Neural cell (in vitro differentiated cells): Measurements from ENCODE around the gene KLF13. TPM values are rescaled to one million over a fixed set of nuclear protein-coding genes. Genes with fewer than 3 reads are reported as not detected.

ENCODE experiments used
- H2AFZ ChIP-seq: fragments of 200-600, 300-800 bp; sonication (generic), shearing (Covaris generic); 2 replicates; pipeline ENCODE4 v1.6.0; 2014; ENCODE audit warnings: low read depth, mild to moderate bottlenecking, antibody characterized with exemption, low read length, moderate library complexity
- H3F3A ChIP-seq: fragments of 200-600 bp; shearing (Covaris generic); 2 replicates; pipeline ENCODE4 v1.6.1; 2016; ENCODE audit warnings: mild to moderate bottlenecking, moderate library complexity, mixed read lengths, antibody characterized with exemption, low read length; ENCODE audit not compliant: insufficient read depth, poor library complexity, severe bottlenecking
- H3K27ac ChIP-seq: fragments of 200-600, 300-800 bp; sonication (generic), shearing (Covaris generic); 2 replicates; pipeline ENCODE4 v1.5.1; 2014; ENCODE audit warnings: mild to moderate bottlenecking, low read length, moderate library complexity
- H3K27me3 ChIP-seq: fragments of 300-800, 200-600 bp; sonication (generic), shearing (Covaris generic); 2 replicates; pipeline ENCODE4 v1.6.0; 2014; ENCODE audit warnings: mild to moderate bottlenecking, low read depth, low read length, moderate library complexity; ENCODE audit not compliant: insufficient read depth
- H3K36me3 ChIP-seq: fragments of 300-800, 200-600 bp; sonication (generic), shearing (Covaris generic); 2 replicates; pipeline ENCODE4 v1.5.1; 2014; ENCODE audit warnings: mild to moderate bottlenecking, antibody characterized with exemption, low read length, moderate library complexity; ENCODE audit not compliant: insufficient read depth
- H3K4me2 ChIP-seq: fragments of 300-800, 200-600 bp; sonication (generic), shearing (Covaris generic); 2 replicates; pipeline ENCODE4 v1.6.0; 2014; ENCODE audit warnings: mild to moderate bottlenecking, low read length
- H3K4me3 ChIP-seq: fragments of 300-800, 200-600 bp; sonication (generic), shearing (Covaris generic); 2 replicates; pipeline ENCODE4 v1.5.1; 2014; ENCODE audit warnings: mild to moderate bottlenecking, low read length, moderate library complexity
- H3K79me2 ChIP-seq: fragments of 200-600 bp; shearing (Covaris generic); replicated peaks from 2 replicates; pipeline ENCODE4 v1.6.0; 2014; ENCODE audit warnings: mild to moderate bottlenecking, low read length, moderate library complexity; ENCODE audit not compliant: insufficient read depth
- H3K9ac ChIP-seq: fragments of 300-800, 200-600 bp; sonication (generic), shearing (Covaris generic); 2 replicates; pipeline ENCODE4 v1.6.1; 2016; ENCODE audit warnings: mild to moderate bottlenecking, low read length, mixed read lengths
- H3K9me2 ChIP-seq: fragments of 200-600 bp; shearing (Covaris generic); 2 replicates; pipeline ENCODE4 v1.6.1; 2016; ENCODE audit warnings: mild to moderate bottlenecking, low read length, mixed read lengths; ENCODE audit not compliant: insufficient read depth
- H3K9me3 ChIP-seq: fragments of 200-600, 300-800 bp; sonication (generic), shearing (Covaris generic); 2 replicates; pipeline ENCODE4 v1.6.1; 2016; ENCODE audit warnings: mild to moderate bottlenecking, mixed run types, low read length, moderate library complexity, mixed read lengths
- H4K20me1 ChIP-seq: fragments of 200-600 bp; shearing (Covaris generic); 2 replicates; pipeline ENCODE4 v1.6.1; 2016; ENCODE audit warnings: mild to moderate bottlenecking, mixed run types; ENCODE audit not compliant: insufficient read depth
- CTCF ChIP-seq: fragments of 450-650 bp; IDR thresholded peaks from 2 replicates; pipeline ENCODE4 v1.5.1; 2014; ENCODE audit warnings: antibody characterized with exemption, mild to moderate bottlenecking, moderate library complexity; ENCODE audit not compliant: poor library complexity, severe bottlenecking
- EP300 ChIP-seq: fragments of 450-650 bp; conservative IDR thresholded peaks from 2 replicates; pipeline ENCODE4 v1.6.1; 2014; ENCODE audit warnings: antibody characterized with exemption, mild to moderate bottlenecking, moderate library complexity; ENCODE audit not compliant: poor library complexity, severe bottlenecking
- EZH2 ChIP-seq: fragments of 200-600, 300-800 bp; shearing (Covaris generic), sonication (generic); IDR thresholded peaks from 2 replicates; pipeline ENCODE4 v1.6.1; 2014; ENCODE audit warnings: antibody characterized with exemption, low read length, borderline replicate concordance, mild to moderate bottlenecking; ENCODE audit not compliant: insufficient read depth, poor library complexity, severe bottlenecking
- MXI1 ChIP-seq: fragments of 450-650 bp; conservative IDR thresholded peaks from 2 replicates; pipeline ENCODE4 v1.6.1; 2014; ENCODE audit warnings: antibody characterized with exemption, mild to moderate bottlenecking; ENCODE audit not compliant: poor library complexity, severe bottlenecking
- POLR2AphosphoS5 ChIP-seq: IDR thresholded peaks from 2 replicates; pipeline ENCODE4 v1.6.1; 2012
- RAD21 ChIP-seq: fragments of 450-650 bp; conservative IDR thresholded peaks from 2 replicates; pipeline ENCODE4 v1.6.1; 2014; ENCODE audit warnings: antibody characterized with exemption, mild to moderate bottlenecking, moderate library complexity
- SMC3 ChIP-seq: fragments of 450-650 bp; conservative IDR thresholded peaks from 2 replicates; pipeline ENCODE4 v1.6.1; 2014; ENCODE audit warnings: antibody characterized with exemption, mild to moderate bottlenecking, moderate library complexity; ENCODE audit not compliant: poor library complexity
- TAF1 ChIP-seq: IDR thresholded peaks from 2 replicates; pipeline ENCODE4 v1.6.1; 2012; ENCODE audit warnings: low read depth
- polyA plus RNA-seq: library from polyadenylated mRNA; depleted of rRNA; stranded (reverse); fragments of >200 nt; gene quantifications from 2 replicates; pipeline ENCODE4 v1.2.3, GENCODE V29; 2014
- TF ChIP-seq, protein P1 (sequence below): IDR thresholded peaks from 2 replicates; pipeline ENCODE4 v1.6.1; 2012; ENCODE audit warnings: borderline replicate concordance

The KLF13 gene
- polyA plus RNA-seq, 1 donor from 2014 or later = 17.0 TPM

- no peak overlapping the region for H3K27ac ChIP-seq
- no peak for TF ChIP-seq RAD21
- no peak for TF ChIP-seq POLR2AphosphoS5
- no peak for TF ChIP-seq MXI1
- TF ChIP-seq, protein P1, sequence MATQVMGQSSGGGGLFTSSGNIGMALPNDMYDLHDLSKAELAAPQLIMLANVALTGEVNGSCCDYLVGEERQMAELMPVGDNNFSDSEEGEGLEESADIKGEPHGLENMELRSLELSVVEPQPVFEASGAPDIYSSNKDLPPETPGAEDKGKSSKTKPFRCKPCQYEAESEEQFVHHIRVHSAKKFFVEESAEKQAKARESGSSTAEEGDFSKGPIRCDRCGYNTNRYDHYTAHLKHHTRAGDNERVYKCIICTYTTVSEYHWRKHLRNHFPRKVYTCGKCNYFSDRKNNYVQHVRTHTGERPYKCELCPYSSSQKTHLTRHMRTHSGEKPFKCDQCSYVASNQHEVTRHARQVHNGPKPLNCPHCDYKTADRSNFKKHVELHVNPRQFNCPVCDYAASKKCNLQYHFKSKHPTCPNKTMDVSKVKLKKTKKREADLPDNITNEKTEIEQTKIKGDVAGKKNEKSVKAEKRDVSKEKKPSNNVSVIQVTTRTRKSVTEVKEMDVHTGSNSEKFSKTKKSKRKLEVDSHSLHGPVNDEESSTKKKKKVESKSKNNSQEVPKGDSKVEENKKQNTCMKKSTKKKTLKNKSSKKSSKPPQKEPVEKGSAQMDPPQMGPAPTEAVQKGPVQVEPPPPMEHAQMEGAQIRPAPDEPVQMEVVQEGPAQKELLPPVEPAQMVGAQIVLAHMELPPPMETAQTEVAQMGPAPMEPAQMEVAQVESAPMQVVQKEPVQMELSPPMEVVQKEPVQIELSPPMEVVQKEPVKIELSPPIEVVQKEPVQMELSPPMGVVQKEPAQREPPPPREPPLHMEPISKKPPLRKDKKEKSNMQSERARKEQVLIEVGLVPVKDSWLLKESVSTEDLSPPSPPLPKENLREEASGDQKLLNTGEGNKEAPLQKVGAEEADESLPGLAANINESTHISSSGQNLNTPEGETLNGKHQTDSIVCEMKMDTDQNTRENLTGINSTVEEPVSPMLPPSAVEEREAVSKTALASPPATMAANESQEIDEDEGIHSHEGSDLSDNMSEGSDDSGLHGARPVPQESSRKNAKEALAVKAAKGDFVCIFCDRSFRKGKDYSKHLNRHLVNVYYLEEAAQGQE = no peak
- no peak for TF ChIP-seq EP300
- TF ChIP-seq CTCF = no peak
- no peak for TF ChIP-seq TAF1
- no peak for TF ChIP-seq EZH2
- no peak for TF ChIP-seq SMC3
- H2AFZ ChIP-seq = no peak overlapping the region
- no peak overlapping the region for H3K4me2 ChIP-seq
- no peaks in the 10 kb centered on the region for H3K9me2 ChIP-seq
- no peaks in the 10 kb centered on the region for H3F3A ChIP-seq
- H3K4me3 ChIP-seq = no peak overlapping the region
- no peaks in the 10 kb centered on the region for H3K36me3 ChIP-seq
- no peaks in the 10 kb centered on the region for H3K79me2 ChIP-seq
- no peaks in the 10 kb centered on the region for H4K20me1 ChIP-seq
- no peaks in the 10 kb centered on the region for H3K9me3 ChIP-seq
- H3K27me3 ChIP-seq = no peaks in the 10 kb centered on the region
- H3K9ac ChIP-seq = no peak overlapping the region
Measured at GRCh38 chr15:31294067-31294466, 32.6 kb upstream of the KLF13 start.

GRCh38 chr15:31295658-31296057 lies 31.0 kb upstream of the KLF13 start:
- H3K4me3 ChIP-seq = no peak overlapping the region
- no peak overlapping the region for H3K4me2 ChIP-seq

More at GRCh38 chr15:31295658-31296057, 31.0 kb upstream of the KLF13 start:
- TF ChIP-seq CTCF (no peak), SMC3 (no peak), RAD21 (no peak), POLR2AphosphoS5 (no peak), EZH2 (no peak), EP300 (no peak), TAF1 (no peak), MXI1 (no peak)
- Histone ChIP-seq H2AFZ (no peak overlapping the region), H4K20me1 (no peaks in the 10 kb centered on the region), H3K27me3 (no peaks in the 10 kb centered on the region), H3K27ac (no peak overlapping the region), H3K9me3 (no peaks in the 10 kb centered on the region), H3K9me2 (no peaks in the 10 kb centered on the region), H3K36me3 (no peaks in the 10 kb centered on the region), H3K9ac (no peak overlapping the region), H3K79me2 (no peaks in the 10 kb centered on the region), H3F3A (no peaks in the 10 kb centered on the region)
